ENCODE measurements around the gene SMAD1.

DNA sequence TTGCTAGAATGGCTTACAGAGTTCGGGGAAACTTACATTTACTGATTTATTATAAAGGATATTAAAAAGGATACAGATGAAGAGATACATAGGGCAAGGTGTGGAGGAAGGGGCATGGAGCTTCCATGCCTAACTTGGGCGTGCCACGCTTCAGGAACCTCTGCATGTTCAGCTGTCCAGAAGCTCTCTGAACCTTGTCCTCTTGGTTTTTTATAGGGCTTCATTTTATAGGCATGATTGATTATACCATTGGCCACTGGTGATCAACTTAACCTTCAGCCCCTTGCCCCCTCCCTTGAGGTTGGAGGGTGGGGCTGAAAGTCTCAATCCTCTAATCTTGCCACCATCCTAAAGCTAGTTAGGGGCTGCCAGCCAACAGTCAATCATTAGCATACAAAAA, 10.7 kb downstream of the SMAD1 start:
- TF ChIP-seq, protein P1, sequence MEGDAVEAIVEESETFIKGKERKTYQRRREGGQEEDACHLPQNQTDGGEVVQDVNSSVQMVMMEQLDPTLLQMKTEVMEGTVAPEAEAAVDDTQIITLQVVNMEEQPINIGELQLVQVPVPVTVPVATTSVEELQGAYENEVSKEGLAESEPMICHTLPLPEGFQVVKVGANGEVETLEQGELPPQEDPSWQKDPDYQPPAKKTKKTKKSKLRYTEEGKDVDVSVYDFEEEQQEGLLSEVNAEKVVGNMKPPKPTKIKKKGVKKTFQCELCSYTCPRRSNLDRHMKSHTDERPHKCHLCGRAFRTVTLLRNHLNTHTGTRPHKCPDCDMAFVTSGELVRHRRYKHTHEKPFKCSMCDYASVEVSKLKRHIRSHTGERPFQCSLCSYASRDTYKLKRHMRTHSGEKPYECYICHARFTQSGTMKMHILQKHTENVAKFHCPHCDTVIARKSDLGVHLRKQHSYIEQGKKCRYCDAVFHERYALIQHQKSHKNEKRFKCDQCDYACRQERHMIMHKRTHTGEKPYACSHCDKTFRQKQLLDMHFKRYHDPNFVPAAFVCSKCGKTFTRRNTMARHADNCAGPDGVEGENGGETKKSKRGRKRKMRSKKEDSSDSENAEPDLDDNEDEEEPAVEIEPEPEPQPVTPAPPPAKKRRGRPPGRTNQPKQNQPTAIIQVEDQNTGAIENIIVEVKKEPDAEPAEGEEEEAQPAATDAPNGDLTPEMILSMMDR (IDR thresholded peaks at IDR 0.05): no peak
- no peak for TF ChIP-seq POLR2A (IDR thresholded peaks at IDR 0.05)

All from thyroid gland (tissue), 4 donors.